OCI-LY3 (cell line): ENCODE results near the gene C10orf105.

Experiments used
- EZH2phosphoT487 ChIP-seq: fragments of 200-600 bp; shearing (Covaris generic); IDR thresholded peaks from 2 replicates; pipeline ENCODE4 v1.6.1; 2018; ENCODE audit warnings: antibody characterized with exemption, mixed run types, low read depth
- TF ChIP-seq, protein P1 (sequence below): fragments of 200-600, 300-600 bp; sonication (generic); IDR thresholded peaks from 2 replicates; pipeline ENCODE4 v1.5.1; 2014; ENCODE audit warnings: antibody characterized with exemption, low read length, low read depth

DNA sequence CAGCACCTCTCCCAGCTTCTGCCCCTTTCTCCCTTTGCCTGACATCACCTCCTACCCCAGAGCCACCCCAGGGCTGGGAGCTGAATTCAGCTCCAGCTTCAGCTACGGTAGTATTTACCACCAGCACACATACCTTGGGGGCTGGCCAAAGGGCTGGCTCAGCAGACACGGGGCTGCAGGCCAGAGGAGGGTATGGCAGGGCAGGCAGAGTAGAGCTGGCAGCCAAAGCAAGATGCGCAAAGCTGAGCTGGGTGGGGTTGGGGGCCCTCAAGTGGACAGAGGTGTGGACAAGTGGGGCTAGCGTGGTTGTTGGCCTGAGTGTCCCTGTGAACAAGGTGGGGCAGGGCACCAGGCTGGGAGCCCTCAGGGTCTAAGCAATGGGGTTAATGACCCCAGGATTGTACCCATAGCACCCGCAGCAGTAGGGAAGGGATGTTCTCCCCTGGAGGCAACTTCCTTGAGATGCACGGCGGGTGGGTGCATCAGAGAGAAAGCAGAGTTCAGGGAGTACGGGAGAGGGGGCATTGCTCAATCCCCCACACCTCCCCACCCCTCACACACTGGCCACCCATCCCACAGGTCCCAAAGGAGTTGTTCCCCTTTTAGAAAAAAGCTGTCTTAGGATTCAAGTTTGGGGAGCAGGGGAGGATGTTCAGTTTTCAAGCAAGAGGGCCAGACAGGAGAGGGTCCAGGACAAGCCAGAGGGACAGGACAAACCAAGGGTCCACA lies 45.8 kb upstream of the C10orf105 start:
- TF ChIP-seq, protein P1, sequence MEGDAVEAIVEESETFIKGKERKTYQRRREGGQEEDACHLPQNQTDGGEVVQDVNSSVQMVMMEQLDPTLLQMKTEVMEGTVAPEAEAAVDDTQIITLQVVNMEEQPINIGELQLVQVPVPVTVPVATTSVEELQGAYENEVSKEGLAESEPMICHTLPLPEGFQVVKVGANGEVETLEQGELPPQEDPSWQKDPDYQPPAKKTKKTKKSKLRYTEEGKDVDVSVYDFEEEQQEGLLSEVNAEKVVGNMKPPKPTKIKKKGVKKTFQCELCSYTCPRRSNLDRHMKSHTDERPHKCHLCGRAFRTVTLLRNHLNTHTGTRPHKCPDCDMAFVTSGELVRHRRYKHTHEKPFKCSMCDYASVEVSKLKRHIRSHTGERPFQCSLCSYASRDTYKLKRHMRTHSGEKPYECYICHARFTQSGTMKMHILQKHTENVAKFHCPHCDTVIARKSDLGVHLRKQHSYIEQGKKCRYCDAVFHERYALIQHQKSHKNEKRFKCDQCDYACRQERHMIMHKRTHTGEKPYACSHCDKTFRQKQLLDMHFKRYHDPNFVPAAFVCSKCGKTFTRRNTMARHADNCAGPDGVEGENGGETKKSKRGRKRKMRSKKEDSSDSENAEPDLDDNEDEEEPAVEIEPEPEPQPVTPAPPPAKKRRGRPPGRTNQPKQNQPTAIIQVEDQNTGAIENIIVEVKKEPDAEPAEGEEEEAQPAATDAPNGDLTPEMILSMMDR, result no peak
- TF ChIP-seq EZH2phosphoT487, result no peak
